ENCODE results near the gene CDK15. TPM values are rescaled to one million over a fixed set of nuclear protein-coding genes. Genes with fewer than 3 reads are reported as not detected.

CDK15 gene
- polyA plus RNA-seq, 2 of the 4 experiments (the other 2 are of a cell fraction): not detected

GRCh38 chr2:201775326-201775725, 31.0 kb upstream of the CDK15 start:
- DNase-seq (ENCODE audit: low read depth in 1 of 2, low spot score in 1 of 2) (no peak), FAIRE-seq (no peak), ATAC-seq (no peak)
- CTCF ChIA-PET: no interaction called here
- H3K4me2 ChIP-seq: no peak overlapping the region
- WGBS (ENCODE audit: missing lambda C conversion rate): no CpG with 5 or more reads among the region's 1 CpG
- peaks cover 30% of the 10 kb centered on the region for H3K4me1 ChIP-seq
- POLR2A ChIA-PET: no interaction called here
- TF ChIP-seq CEBPB (IDR thresholded peaks at IDR 0.05) (no peak), MAFK (IDR thresholded peaks at IDR 0.05; ENCODE audit: partially characterized antibody) (no peak), PHF8 (IDR thresholded peaks at IDR 0.05; ENCODE audit: borderline replicate concordance, low read depth) (no peak), BHLHE40 (IDR thresholded peaks at IDR 0.05; ENCODE audit: low read depth, low read length) (no peak), SREBF2 (IDR thresholded peaks at IDR 0.05) (no peak), CBX2 (IDR thresholded peaks at IDR 0.05; ENCODE audit: borderline replicate concordance, low read depth) (no peak), SMC3 (IDR thresholded peaks at IDR 0.05) (no peak), ESRRA (IDR thresholded peaks at IDR 0.05; ENCODE audit: borderline replicate concordance, low read length) (no peak), EHF (CRISPR knock-in tag; IDR thresholded peaks at IDR 0.05) (no peak), NR3C1 (IDR thresholded peaks at IDR 0.05) (no peak), EHMT2 (IDR thresholded peaks at IDR 0.05; ENCODE audit: low read depth) (no peak), ELK1 (IDR thresholded peaks at IDR 0.05; ENCODE audit: low read depth, low read length) (no peak), FOSB (CRISPR knock-in tag; IDR thresholded peaks at IDR 0.05) (no peak), HES2 (IDR thresholded peaks at IDR 0.05) (no peak), ZSCAN20 (CRISPR knock-in tag; IDR thresholded peaks at IDR 0.05) (no peak), BCL3 (IDR thresholded peaks at IDR 0.05) (no peak), CBX8 (IDR thresholded peaks at IDR 0.05) (no peak), REST (IDR thresholded peaks at IDR 0.05) (no peak), E2F6 (IDR thresholded peaks at IDR 0.05; ENCODE audit: borderline replicate concordance, low read depth) (no peak)
- H3K27ac ChIP-seq: no peak overlapping the region
- no peak overlapping the region for H3K4me3 ChIP-seq
- no peaks in the 10 kb centered on the region for H3K9me3 ChIP-seq

- FAIRE-seq (no peak), DNase-seq (ENCODE audit: low read depth in 1 of 2, low spot score in 1 of 2) (no peak), ATAC-seq (no peak)
- Histone ChIP-seq H3K4me3 (no peak overlapping the region), H3K4me2 (no peak overlapping the region), H3K4me1 (peaks cover 33% of the 10 kb centered on the region), H3K9me3 (no peaks in the 10 kb centered on the region), H3K27ac (no peak overlapping the region)
- ChIA-PET POLR2A (no interaction called here), CTCF (no interaction called here)
- TF ChIP-seq PBX3 (IDR thresholded peaks at IDR 0.05) (no peak), JUN (IDR thresholded peaks at IDR 0.05) (no peak), CBX2 (IDR thresholded peaks at IDR 0.05; ENCODE audit: borderline replicate concordance, low read depth) (no peak), CHD4 (IDR thresholded peaks at IDR 0.05; ENCODE audit: borderline replicate concordance) (no peak), PHF8 (IDR thresholded peaks at IDR 0.05; ENCODE audit: borderline replicate concordance, low read depth) (no peak), MYC (IDR thresholded peaks at IDR 0.05; ENCODE audit: borderline replicate concordance, low read length) (no peak), BHLHE40 (IDR thresholded peaks at IDR 0.05; ENCODE audit: low read depth, low read length) (no peak), FOXS1 (CRISPR knock-in tag; IDR thresholded peaks at IDR 0.05) (no peak), E2F6 (IDR thresholded peaks at IDR 0.05; ENCODE audit: borderline replicate concordance, low read depth) (no peak), NR3C1 (IDR thresholded peaks at IDR 0.05) (no peak), NPAS2 (CRISPR knock-in tag; IDR thresholded peaks at IDR 0.05; ENCODE audit: borderline replicate concordance) (no peak), RNF2 (IDR thresholded peaks at IDR 0.05; ENCODE audit: borderline replicate concordance, low read depth) (no peak)
Observed at GRCh38 chr2:201777043-201777442, 29.3 kb upstream of the CDK15 start.

Measured in A549 (cell line).